NCI-H524 treated with DMSO at 0.1 percent for 48 hours (cell line): Measurements from ENCODE around the gene ZNF550.

Experiments used
- DNase-seq: peaks from one replicate; lab custom pipeline; 2025; lab: John Stamatoyannopoulos, UW

Gene ZNF550

DNA sequence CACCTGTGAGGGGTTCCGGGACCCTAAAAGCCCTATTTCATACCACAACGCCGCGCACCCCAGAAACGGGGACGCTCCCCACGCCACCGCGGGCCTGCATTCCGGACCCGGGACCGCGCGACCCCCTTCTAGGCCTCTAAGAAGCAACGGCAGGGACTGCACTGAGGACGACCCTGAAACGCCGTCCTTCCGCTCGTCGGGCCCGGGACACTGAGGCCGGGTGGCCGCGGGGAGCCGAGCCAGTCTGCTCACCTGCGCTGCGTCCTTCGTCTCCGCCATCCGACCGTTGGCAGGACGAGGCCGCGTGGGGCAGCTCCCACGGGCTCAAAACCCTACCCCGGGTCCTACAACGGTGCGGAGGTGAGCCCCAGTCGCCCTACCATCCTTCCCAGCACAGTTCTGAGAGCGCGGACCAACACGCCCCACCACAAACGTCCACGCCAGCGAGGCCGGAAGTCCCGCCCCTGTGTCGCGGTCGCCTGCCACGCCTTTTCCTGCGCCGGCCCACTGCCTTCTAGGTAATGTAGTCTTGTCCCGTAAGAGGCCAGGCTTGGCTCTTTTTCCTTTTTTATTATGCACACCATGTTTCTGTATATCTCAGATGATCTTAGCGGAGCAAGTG lies at the start of gene ZNF550:
Gene ZNF550 (minus strand): TSS at position 460 of the 622 bp plus-strand sequence. CDS start 181 bp downstream, at position 279.
- DNase-seq, result peak; percentile 57

DNA sequence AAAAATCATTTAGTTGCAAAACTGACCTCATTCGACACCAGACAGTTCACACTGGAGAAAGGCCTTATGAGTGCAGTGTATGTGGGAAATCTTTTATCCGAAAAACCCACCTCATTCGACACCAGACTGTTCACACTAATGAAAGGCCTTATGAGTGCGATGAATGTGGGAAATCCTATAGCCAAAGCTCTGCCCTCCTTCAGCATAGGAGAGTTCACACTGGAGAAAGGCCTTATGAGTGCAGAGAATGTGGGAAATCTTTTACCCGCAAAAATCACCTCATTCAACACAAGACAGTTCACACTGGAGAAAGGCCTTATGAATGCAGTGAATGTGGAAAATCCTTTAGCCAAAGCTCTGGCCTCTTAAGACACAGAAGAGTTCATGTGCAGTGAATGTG lies 47.3 kb upstream of the ZNF550 start:
- DNase-seq, result no peak

DNA sequence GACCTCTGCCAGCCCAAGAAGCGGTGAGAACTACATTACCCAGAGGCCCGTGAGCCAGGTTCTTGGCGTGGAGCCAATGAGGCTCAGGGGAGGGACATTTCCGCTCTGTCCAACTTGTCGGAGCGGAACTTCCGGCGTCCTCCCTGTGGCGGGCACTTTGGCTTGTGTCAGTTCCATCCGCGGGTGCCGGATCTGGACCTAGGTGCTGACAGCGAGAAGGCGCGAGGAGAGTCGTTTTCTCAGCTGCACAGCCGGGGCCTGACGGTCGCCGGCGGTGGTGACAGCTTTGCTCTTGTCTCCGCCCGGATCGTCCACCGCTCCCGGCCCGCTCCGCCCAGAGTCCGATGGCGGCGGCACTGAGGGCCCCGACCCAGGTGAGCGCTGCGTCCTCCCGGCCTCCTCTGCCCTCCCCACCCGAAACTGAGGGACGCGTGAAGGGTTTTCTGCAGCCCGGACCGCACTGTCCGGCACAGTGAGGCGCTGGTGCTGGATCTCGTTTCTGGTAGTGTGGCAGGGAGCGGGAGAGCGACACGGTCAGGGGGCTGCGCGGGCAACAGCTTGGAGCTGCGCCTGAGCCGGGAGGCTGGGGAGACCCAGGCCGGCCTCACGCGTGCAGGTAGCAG lies 40.2 kb upstream of the ZNF550 start, which contains the start of gene ZNF530:
Gene ZNF530 (plus strand): TSS at position 125 of the 623 bp plus-strand sequence. CDS start 4,461 bp downstream, outside the sequence.
- peak; percentile 62 for DNase-seq

DNA sequence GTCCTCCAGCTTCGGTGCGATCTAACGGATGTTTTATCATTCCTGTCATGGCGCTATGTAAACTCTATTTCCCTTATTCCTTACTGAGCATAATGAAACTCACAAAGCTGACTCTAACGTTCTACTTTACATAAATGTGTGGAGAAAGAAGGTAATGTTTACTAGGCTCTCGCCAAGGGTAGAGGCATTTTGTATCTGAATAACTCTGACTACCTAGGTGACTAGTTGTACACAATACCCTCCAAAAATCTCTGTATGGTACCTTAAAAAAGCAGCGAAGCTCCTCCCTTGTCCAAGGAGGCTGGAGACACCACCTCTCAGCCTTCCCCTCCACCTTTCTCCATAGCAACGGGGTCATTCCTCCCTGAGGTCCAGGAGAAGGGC lies 39.7 kb upstream of the ZNF550 start:
- DNase-seq, result no peak

DNA sequence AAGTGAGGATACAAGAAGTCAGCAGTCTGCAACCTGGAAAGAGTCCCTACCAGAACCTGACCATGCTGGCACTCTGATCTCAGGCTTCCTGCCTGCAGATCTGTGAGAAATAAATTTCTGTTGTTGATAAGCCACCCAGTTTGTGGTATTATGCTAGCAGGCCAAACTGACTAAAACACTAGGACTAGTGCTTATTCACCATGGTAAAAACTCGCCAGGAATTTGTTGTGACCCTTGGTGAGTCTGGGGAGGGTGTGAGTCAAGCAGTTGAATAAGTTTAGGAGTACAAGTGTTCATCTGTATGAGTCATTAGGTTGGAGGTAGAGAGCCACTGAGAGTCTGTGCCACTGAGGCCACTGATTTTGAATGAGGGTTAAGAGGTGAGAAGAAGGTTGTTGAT lies 27.9 kb upstream of the ZNF550 start:
- DNase-seq, result no peak

DNA sequence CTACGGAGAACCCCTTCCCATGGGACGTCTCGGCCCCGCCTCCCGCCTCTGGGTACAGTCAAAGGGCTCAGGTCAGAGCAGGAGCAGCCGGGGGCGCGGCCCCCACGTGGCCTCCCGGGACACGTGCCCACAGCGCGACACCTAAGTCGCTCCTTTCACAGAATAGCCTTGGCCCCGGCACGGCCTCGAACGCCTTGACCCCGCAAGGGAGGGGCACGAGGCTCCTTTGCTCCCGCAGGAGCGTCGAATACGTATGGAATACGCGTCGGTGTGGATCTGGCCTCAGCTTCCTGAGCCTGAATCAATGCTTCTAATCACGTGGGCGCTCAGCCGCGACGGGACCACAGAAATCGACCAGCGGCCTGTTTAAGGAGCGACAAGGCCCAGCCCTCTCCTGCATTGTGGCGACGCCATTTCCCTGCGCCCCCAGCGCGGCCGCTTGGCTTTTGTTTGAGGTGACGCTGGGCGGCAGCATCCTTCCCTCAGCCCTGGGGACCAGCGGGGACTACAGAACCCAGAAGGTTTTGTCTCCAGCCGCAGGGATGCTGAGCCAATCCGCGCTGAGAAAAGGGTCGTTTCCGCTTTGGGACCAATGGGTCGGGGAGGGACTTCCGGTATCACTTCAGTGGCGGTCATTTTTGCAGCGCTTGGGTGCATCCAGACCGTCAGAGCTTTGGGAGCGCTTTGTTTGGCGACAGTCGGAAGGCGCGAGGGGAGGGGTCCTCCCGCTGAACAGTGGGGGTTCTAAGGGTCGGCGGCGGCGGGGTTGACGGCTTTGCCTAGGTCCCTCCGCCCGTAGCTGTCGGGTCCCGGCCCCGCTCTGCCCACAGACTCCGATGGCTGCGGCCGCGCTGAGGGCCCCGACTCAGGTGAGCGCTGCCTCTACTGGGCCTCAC lies 24.1 kb upstream of the ZNF550 start, which contains the start of gene ZIK1:
Gene ZIK1 (plus strand): TSS at position 625 of the 896 bp plus-strand sequence. CDS start 212 bp downstream, at position 837.
- DNase-seq, result peak; percentile 80

DNA sequence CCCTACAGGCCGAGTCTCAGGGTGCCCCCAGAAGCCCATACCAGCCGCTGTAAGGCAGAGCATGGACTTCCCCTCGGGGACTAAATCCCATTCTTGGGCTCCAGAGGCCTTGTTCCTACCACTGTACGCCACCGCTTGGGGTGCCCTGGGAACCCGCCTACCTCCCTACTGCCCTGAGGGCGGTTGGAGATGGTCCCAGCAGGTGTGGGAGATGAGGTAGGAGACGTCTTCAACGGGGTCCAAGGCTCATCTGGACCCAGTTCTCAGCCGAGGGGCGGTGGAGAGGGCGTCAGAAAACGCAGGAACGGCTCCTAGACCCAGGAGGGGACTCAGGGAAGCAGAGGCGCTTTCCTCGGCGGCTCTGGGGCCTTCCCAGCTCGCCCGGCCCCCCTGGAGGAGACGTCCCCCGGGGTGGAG lies 23.4 kb upstream of the ZNF550 start:
- DNase-seq, result no peak

DNA sequence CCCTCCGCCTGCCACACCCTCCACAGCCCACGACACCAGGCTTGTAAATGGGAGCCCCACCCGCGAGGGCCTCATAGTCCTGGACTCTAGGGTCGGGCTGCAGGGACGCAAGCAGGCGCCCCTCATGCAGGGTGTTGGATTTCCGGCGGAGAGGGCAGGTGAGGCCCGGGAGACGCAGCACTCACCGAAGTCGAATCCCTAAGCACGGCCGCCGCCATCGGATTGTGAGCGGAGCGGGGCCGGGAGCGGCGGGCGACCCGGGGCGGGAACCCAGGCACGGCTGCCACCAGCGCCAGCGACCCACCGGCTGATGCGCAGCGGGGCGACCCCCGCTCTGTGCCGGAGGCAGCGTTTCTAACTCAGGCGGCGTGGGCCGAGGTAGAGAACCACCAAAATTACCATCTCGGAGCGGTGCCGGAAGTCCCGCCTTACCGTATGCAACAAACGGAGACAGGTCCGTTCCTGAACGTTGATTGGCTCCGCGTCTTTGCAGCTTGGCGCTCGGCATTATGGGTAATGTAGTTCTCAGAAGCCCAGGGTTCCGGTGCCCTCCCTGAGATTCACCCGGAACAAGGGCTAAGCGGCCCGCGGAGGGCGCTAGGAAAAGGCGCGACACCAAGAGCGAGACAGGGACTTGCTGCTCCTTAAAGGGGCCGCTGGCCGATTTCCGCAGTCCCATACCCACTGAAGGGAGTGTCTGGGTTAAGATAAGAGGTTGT lies 19.0 kb upstream of the ZNF550 start, which contains the start of gene ZNF416:
Gene ZNF416 (minus strand): TSS at position 425 of the 719 bp plus-strand sequence. CDS start 207 bp downstream, at position 218.
- peak; percentile 95 for DNase-seq

DNA sequence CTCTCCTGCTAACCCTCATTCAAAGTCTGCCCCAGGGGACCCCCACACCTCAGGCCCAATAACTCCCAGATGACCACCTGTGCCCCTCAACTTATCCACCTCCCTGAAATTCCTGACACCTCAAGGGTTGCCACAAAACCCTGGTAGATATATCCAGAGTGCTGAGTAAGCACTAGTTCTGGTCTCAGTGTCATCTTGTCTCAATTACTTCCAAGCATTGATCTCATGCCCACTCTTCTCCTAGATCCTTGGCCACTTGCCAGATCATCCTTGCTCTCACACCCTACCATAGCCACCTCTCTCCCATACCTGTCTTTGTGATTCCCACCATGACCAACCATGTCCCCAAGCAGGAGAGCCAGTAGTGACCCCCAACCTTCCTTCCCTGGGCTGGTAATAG lies 17.0 kb upstream of the ZNF550 start:
- DNase-seq, result no peak

DNA sequence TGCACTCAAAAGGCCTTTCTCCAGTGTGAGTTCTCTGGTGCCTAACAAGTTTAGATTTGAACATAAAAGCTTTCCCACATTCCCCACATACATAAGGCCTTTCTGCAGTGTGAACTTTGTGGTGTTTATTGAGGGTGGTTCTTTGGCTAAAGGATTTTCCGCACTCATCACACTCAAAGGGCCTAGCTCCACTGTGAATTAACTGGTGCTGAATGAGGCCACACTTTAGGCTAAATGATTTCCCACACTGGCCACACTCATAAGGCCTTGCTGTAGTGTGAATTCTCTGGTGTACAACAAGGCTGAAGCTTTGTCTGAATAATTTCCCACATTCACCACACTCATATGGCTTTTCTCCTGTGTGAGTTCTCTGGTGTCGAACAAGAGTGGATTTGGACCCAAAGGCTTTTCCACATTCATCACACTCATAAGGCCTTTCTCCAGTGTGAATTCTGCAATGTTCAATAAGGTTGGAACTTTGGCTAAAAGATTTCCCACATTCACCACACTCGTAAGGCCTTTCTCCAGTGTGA lies 12.8 kb upstream of the ZNF550 start:
- no peak for DNase-seq

DNA sequence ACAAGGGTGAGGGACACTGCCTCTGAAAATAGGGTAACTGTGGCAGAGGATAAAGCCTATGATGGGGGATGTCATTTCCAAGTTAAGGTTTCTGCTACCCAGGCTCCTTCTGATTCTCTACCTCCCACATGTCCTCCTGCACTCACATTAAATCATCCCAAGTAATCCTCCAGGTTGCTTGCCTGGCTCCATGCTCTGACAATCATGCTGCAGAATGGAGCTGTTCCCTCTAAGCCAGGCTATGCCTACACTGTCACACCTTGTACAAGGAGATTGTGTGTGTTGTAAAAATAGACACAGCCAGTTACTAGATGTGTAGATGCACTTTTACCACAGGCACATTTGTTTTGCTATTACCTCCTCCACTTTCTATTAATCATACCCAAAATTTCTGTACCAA lies 11.0 kb upstream of the ZNF550 start:
- DNase-seq, result no peak

DNA sequence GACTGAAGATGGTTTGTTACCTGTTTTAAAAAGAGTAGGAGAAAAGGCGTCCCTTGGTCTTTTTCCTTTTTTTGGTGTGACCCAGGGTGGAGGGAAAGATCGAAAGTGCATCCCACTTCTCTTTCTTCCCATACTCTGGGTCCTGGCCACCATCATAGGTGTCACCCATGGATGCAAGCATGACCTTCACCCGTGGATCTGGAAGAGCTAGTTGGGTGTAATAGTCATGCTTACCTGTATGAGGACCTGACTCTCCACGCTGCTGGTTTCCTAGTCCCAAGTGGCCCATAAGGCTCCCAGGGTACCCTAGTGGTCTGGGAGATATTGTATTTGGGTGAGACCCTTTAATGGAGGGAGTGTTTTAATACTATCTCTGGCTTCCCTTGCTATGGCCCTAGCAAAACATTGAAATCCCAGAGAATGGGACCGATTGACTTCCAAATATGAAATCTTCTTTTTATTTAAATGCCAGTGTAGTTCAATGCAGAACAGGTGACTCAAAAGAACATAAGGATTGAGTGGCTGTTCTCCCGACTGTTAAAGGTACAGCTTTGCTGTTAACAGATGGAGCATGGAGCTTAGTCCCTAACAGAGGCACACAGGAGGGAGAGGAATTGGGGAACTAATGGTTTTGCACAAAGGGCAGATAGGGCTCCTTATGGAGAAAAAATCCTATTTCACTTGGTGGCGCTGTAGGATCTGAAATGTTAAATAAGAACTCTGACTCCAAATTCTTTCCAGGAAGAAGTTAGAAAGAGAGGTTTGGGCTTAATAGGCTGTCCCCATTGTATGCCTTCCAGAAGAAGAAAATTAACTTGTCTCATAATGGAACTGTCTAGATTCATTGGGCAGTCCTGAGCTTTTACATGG lies 7.0 kb upstream of the ZNF550 start:
- DNase-seq, result no peak

DNA sequence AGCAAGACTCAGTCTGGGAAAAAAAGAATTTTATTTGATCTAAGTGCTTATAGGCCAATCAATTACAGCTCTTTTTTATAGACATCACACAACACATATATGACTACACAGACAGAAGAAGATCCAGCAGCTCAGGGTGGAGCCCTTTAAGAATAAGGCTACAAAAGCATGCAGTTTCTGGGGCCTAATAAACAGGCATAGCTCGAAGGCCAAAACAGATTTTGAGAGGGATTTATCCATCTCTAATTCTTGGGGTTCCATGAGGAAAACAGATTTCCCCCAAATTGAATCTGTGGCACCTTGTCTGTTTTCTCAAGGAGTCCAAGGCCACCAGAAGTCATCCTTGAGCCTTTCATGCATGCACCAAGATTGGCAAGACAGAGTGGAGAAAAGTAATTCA lies 3.9 kb upstream of the ZNF550 start:
- no peak for DNase-seq

DNA sequence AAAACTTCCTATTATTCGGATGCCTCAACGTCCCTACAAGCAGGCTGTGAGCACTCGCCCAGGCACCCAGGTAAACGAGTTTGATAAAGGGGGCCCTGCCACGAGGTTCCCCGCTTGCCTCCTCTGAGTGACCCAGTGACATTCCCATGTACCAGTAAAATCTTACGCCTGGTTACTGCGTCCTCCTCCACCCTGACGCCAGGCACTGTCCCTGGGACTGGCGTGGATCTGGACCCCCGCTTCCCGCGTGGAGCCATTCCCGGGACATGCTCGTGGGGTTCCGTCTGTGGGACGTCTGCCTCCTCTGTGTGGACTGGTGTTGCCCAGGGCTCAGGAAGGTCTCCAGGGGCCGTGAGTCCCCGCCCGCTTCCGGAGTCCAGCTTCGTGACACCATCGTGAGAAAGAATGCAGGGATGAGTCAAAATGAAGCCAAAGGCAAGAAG lies 407 bp upstream of the ZNF550 start:
- DNase-seq, result no peak

DNA sequence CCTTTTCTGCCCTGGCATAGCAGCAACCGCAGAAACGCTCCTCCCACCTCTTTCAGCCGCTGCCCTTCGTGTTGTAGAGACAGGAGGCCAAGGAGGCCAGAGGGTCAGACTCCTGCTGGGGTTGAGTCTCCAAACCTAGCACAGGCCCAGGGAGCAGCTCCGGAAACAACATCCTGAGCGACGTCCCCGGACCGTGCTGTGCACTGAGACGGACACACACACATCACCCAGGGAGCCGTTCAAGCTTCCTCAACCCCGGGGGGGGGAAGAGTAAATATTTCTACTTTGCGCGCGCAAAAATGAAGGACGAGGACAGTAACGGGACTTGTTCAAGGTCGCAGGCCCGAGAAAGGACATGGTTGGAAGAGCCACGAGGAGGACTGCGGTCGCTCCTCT lies 657 bp downstream of the ZNF550 start:
- DNase-seq, result no peak

DNA sequence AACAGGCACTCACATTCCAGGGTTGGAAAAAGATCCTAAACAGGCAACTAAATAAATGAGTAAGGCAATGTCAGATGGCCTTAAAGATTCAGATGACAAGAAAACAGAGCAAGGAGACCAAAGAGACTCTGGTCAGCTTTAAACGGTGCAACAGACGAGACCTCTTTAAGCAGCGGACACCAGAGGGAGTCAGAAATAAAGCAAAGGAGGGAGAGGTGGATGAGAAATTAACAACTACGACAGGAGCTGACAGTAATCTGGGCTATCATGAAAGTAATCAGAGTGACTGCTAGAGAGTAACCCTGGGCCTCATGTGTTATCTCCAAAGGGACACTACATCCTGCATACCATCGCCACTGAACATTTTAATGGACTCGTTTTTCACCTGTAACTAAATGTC lies 1.1 kb downstream of the ZNF550 start:
- DNase-seq, result no peak

DNA sequence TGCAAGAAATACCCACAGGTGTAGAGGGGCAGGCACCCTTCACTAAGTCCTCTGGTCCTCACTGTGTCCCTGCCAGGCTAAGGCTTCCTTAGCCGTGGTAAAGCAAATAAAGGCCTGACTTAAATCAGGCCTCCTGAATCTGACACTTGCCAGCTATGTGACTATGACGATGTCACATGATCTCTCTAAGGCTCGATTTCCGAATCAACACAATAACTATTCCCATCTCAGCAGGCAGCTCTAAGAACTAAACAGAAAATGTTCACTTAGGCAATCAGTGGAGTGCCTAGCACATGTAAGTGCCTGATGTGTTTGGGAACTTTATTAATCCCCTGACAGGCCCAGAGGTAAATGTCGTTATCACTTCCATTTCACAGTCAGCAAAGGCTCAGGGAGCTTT lies 2.0 kb downstream of the ZNF550 start:
- no peak for DNase-seq

DNA sequence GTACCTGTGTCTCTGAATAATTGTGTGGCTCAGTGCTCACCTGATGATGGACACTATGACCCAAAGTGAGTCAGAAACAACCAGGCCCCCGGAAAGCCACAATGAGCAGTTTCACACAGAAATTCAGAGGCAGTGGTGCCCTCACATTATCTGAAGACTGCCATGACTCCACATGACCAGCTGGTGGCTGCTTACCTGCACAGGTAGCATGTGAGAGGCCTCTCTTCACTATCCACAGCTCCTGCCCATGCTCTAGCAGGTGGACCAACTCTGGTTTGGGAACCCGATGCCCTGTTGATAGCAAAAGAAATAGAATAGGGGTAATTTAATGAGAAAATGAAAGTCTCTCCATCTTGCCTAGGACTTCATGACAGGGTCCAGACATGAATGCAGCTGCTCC lies 7.2 kb downstream of the ZNF550 start:
- no peak for DNase-seq

DNA sequence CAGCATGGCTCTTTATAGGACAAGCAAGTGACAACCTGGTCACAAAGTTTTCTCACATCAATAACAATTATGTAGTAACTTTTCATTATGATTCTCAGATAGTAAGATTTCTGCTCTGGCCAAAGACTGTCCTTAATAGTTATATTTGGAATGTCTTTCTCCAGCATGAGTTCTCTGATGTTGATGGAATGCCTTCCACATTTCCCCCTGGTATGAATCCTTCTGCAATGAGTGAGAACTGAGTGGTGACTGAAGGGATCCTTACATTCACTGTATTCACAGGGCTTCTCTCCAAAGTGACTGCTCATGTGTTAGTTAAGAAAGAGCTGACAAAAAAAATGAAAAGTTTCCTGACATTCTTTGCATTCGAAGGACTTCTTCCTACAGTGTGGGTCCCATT lies 13.2 kb downstream of the ZNF550 start:
- no peak for DNase-seq

DNA sequence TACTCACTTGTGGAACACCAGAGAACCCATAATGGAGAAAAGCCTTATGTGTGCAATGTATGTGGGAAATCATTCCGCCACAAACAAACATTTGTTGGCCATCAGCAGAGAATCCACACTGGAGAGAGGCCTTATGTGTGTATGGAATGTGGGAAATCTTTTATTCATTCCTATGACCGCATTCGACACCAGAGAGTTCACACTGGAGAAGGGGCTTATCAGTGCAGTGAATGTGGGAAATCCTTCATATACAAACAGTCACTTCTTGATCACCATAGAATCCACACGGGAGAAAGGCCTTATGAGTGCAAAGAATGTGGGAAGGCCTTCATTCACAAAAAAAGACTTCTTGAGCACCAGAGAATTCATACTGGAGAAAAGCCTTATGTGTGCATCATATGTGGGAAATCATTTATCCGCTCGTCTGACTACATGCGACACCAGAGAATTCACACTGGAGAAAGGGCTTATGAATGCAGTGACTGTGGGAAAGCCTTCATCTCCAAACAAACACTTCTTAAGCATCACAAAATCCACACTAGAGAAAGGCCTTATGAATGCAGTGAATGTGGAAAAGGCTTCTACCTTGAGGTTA lies 21.6 kb downstream of the ZNF550 start:
- no peak for DNase-seq
